Ovary (tissue), 9 donors: ENCODE data around the gene SCUBE2. TPM values are rescaled to one million over a fixed set of nuclear protein-coding genes. Genes with fewer than 3 reads are reported as not detected.
A peak's percentile ranks its signal among the peaks of the same experiment; 100 is the strongest.

ENCODE experiments used
- DNase-seq, 5 donors: peaks; one replicate each; pipeline ENCODE4 v3.0.0-alpha.2; 2019 to 2020
- H3K27ac ChIP-seq, 2 donors: fragments of 200-600 bp; one replicate each; pipeline versions ENCODE4 v1.5.1 to v1.8.0; 2019 to 2022
- H3K27me3 ChIP-seq: fragments of 200-600 bp; one replicate; pipeline ENCODE4 v1.8.0; 2022
- H3K36me3 ChIP-seq: fragments of 200-600 bp; sonication (generic); one replicate; pipeline ENCODE4 v1.5.1; 2019
- H3K4me1 ChIP-seq: one replicate; pipeline ENCODE4 v1.8.1; 2013; ENCODE audit warnings: mild to moderate bottlenecking, moderate library complexity; ENCODE audit not compliant: insufficient read depth
- H3K4me3 ChIP-seq: fragments of 200-600 bp; sonication (generic); one replicate; pipeline ENCODE4 v1.5.1; 2017
- H3K9me3 ChIP-seq, 2 donors: fragments of 200-600 bp in 1 of 2; sonication (generic) in 1 of 2; one replicate each; pipeline versions ENCODE4 v1.5.1 to v1.8.1; 2013 to 2019; ENCODE audit warnings: mild to moderate bottlenecking in 1 of 2, moderate library complexity in 1 of 2
- CTCF ChIP-seq, 3 donors: fragments of 450-650 bp in 2 of 3; fragments of 200-600 bp in 1 of 3; IDR thresholded peaks; one replicate each; pipeline versions ENCODE4 v1.5.1 to v1.8.0; 2016 to 2022; ENCODE audit warnings: antibody characterized with exemption in 3 of 3, mild to moderate bottlenecking in 1 of 3
- EP300 ChIP-seq: sonication (generic); formaldehyde crosslinking; IDR thresholded peaks from one replicate; pipeline ENCODE4 v1.6.1; 2017; ENCODE audit warnings: antibody characterized with exemption
- POLR2A ChIP-seq: fragments of 450-650 bp; IDR thresholded peaks from one replicate; pipeline ENCODE4 v1.6.1; 2017; ENCODE audit warnings: antibody characterized with exemption, mild to moderate bottlenecking, moderate library complexity
- WGBS, 3 donors: extraction: QIAGEN DNeasy Blood & Tissue Kit in 1 of 3; methylation state at CpG; one replicate each; pipeline versions ENCODE4 v1.1.5 to v1.1.7; 2013 to 2017; 5-methylcytosine and 5-hydroxymethylcytosine counted together
- intact Hi-C, 4 donors: fragments of 100-400 bp; cut with DNase I; formaldehyde crosslinking; loops; one replicate each; pipeline versions ENCODE4 v1.11.0 to v1.15.1; 2022 to 2023
- polyA plus RNA-seq, 2 donors: library from polyadenylated mRNA; stranded (reverse); fragments of 200-250 nt in 1 of 2; fragments of 350-450 nt in 1 of 2; fragmentation: Illumina TruSeq in 1 of 2; extraction: RNeasy Lipid Tissue Mini Kit (QIAGEN cat#74804) in 1 of 2; gene quantifications; one replicate each; pipeline ENCODE4 v1.2.3, GENCODE V29; 2013 to 2014
- total RNA-seq, 7 donors: library from RNA; depleted of rRNA in 2 of 7; stranded (reverse); fragments of >200 nt in 2 of 7; fragmentation: NEBNext Ultra II Directional in 3 of 7; extraction: Animal tissue kit (Norgen Biotek cat#: 25700) in 3 of 7; gene quantifications; one replicate each; pipeline versions ENCODE4 v1.1.0 to v1.2.4, GENCODE V29; 2016 to 2023
- donor health status: DM: no; HTN: no; CAD: no; lungs with moderate emphysema.
- donor health status: DM: no; HTN: no; CAD: no.
- donor health status: Bipolar disorder and iron deficiency.
- donor health status: DM: yes; HTN: yes; CAD: no.
- donor health status: DM: no; HTN: no; CAD: no.
- donor health status: DM: yes; HTN: yes; CAD: no.

The SCUBE2 gene
- total and polyA plus RNA-seq, 9 donors = 0.12 to 8.2 (median 1.00) TPM

- no peak for DNase-seq
- H3K36me3 ChIP-seq = no peaks in the 10 kb centered on the region
- WGBS, 3 donors = 77 to 90% (median 78%) methylated on average over 4 of the region's 4 CpGs
- intact Hi-C loops = no loop called here
- no peaks in the 10 kb centered on the region for H3K9me3 ChIP-seq
- no peaks in the 10 kb centered on the region for H3K27me3 ChIP-seq
- no peaks in the 10 kb centered on the region for H3K4me1 ChIP-seq
- TF ChIP-seq POLR2A = no peak
- no peak for TF ChIP-seq CTCF (IDR thresholded peaks at IDR 0.05)
- TF ChIP-seq EP300 = no peak
- H3K4me3 ChIP-seq = no peak overlapping the region
- H3K27ac ChIP-seq = no peak overlapping the region
Observed at GRCh38 chr11:9092072-9092471, 673 bp upstream of the SCUBE2 start.

GRCh38 chr11:9090488-9091043, 833 bp downstream of the SCUBE2 start:
- Histone ChIP-seq H3K4me3 (peak overlapping the region; percentile 39), H3K27ac (no peak overlapping the region), H3K36me3 (no peaks in the 10 kb centered on the region), H3K4me1 (no peaks in the 10 kb centered on the region), H3K27me3 (no peaks in the 10 kb centered on the region), H3K9me3 (no peaks in the 10 kb centered on the region)
- 30 to 36% (median 33%) methylated on average over 20 of the region's 20 CpGs for WGBS, 3 donors
- intact Hi-C loops = no loop called here
- TF ChIP-seq CTCF (IDR thresholded peaks at IDR 0.05) (no peak), POLR2A (no peak), EP300 (no peak)
- no peak for DNase-seq

GRCh38 chr11:9089636-9090035, 1.8 kb downstream of the SCUBE2 start:
- intact Hi-C loops = no loop called here
- Histone ChIP-seq H3K9me3 (no peaks in the 10 kb centered on the region), H3K27me3 (no peaks in the 10 kb centered on the region), H3K27ac (no peak overlapping the region), H3K36me3 (no peaks in the 10 kb centered on the region), H3K4me3 (no peak overlapping the region), H3K4me1 (no peaks in the 10 kb centered on the region)
- no peak for DNase-seq
- 90 to 94% (median 93%) methylated on average over 6 of the region's 6 CpGs for WGBS, 3 donors
- TF ChIP-seq CTCF (IDR thresholded peaks at IDR 0.05) = no peak
- no peak for TF ChIP-seq EP300
- TF ChIP-seq POLR2A = no peak

- 82 to 95% (median 87%) methylated on average over 3 of the region's 3 CpGs for WGBS, 3 donors
- no peak for DNase-seq
- intact Hi-C loops = no loop called here
- Histone ChIP-seq H3K27ac (no peak overlapping the region), H3K9me3 (no peaks in the 10 kb centered on the region), H3K36me3 (no peaks in the 10 kb centered on the region), H3K27me3 (no peaks in the 10 kb centered on the region), H3K4me3 (no peak overlapping the region), H3K4me1 (no peaks in the 10 kb centered on the region)
- no peak for TF ChIP-seq CTCF (IDR thresholded peaks at IDR 0.05)
- no peak for TF ChIP-seq EP300
- no peak for TF ChIP-seq POLR2A
Observed at GRCh38 chr11:9089061-9089460, 2.3 kb downstream of the SCUBE2 start.
